K562 (cell line): Measurements from ENCODE around the gene AJM1. TPM values are rescaled to one million over a fixed set of nuclear protein-coding genes. Genes with fewer than 3 reads are reported as not detected.

Source experiments
- BCOR ChIP-seq: fragments of 450-650 bp; IDR thresholded peaks from 2 replicates; pipeline ENCODE4 v1.6.1; 2016
- BRCA1 ChIP-seq, 2 experiments: fragments of 450-650 bp in 1 of 2; sonication (generic) in 1 of 2; formaldehyde crosslinking in 1 of 2; IDR thresholded peaks; 2 replicates each; pipeline versions ENCODE4 v1.5.0 to v1.6.1; 2017 to 2020; ENCODE audit warnings: mild to moderate bottlenecking in 1 of 2, missing genetic modification reagents in 1 of 2
- CEBPG ChIP-seq, 3 experiments: fragments of 200-800 bp in 1 of 3; sonication (Bioruptor generic) in 1 of 3; sonication (generic) in 1 of 3; formaldehyde crosslinking in 1 of 3; IDR thresholded peaks in 2 of 3; conservative IDR thresholded peaks in 1 of 3; 2 replicates each; pipeline versions ENCODE4 v1.6.1 to v1.8.0; 2016 to 2022; ENCODE audit warnings: missing compliant biosample characterization in 2 of 3, missing genetic modification characterization in 2 of 3, mild to moderate bottlenecking in 1 of 3, missing genetic modification reagents in 1 of 3
- DACH1 ChIP-seq: fragments of 450-650 bp; IDR thresholded peaks from 2 replicates; pipeline ENCODE4 v1.6.1; 2018; ENCODE audit not compliant: partially characterized antibody
- MAFF ChIP-seq: IDR thresholded peaks from 2 replicates; pipeline ENCODE4 v1.6.1; 2012; ENCODE audit warnings: low read length, improper control_type of control experiment
- NFE2L1 ChIP-seq: fragments of 450-650 bp; IDR thresholded peaks from 2 replicates; pipeline ENCODE4 v1.6.1; 2016; ENCODE audit warnings: missing genetic modification characterization, low read depth, mild to moderate bottlenecking, missing compliant biosample characterization, moderate library complexity, borderline replicate concordance
- PML ChIP-seq: IDR thresholded peaks from 2 replicates; pipeline ENCODE4 v1.6.1; 2012; ENCODE audit warnings: low read length, inconsistent platforms
- RCOR1 ChIP-seq, 2 experiments: IDR thresholded peaks; 2 replicates each; pipeline ENCODE4 v1.6.1; 2012; ENCODE audit warnings: low read depth in 2 of 2, low read length in 2 of 2, borderline replicate concordance in 1 of 2, improper control_type of control experiment in 1 of 2
- TFAP4 ChIP-seq: sonication (generic); formaldehyde crosslinking; IDR thresholded peaks from 2 replicates; pipeline ENCODE4 v1.8.0; 2022; ENCODE audit warnings: missing genetic modification reagents, mild to moderate bottlenecking, moderate library complexity, borderline replicate concordance
- ZNF134 ChIP-seq: fragments of 250-450 bp; sonication (Bioruptor Pico); conservative IDR thresholded peaks from 2 replicates; pipeline ENCODE4 v1.4.0; 2020
- polyA plus RNA-seq, 8 experiments: library from polyadenylated mRNA; depleted of rRNA in 4 of 8; stranded (reverse) in 5 of 8; unstranded in 3 of 8; fragments of >200 nt; fragmentation: Nextera tagmentation in 2 of 8; fragmentation: Illumina TruSeq in 1 of 8; extraction: Ambion mirVana in 2 of 8; extraction: Trizol in 1 of 8; gene quantifications; 2 replicates each; pipeline versions ENCODE4 v1.2.1 to v1.2.3, GENCODE V29; 2011 to 2014; ENCODE audit warnings: inconsistent platforms in 1 of 8, missing spikeins in 1 of 8
- total RNA-seq, 7 experiments: library from RNA; depleted of rRNA in 6 of 7; stranded (reverse); fragments of >200 nt in 6 of 7; fragmentation: Illumina TruSeq in 2 of 7; extraction: Trizol in 2 of 7; gene quantifications; 2 replicates each; pipeline versions ENCODE4 v1.2.1 to v1.2.3, GENCODE V29; 2011 to 2021; ENCODE audit warnings: low replicate concordance in 1 of 7

Gene AJM1
- total and polyA plus RNA-seq, 9 of the 15 experiments (the other 6 are each of a cell fraction or from before 2014, with no cell fraction given), result 0.01 to 3.7 (median 0.65) TPM; not detected in 1

- TF ChIP-seq NFE2L1 (tag), result no peak
- no peak for TF ChIP-seq CEBPG (CRISPR knock-in tag; IDR thresholded peaks at IDR 0.05)
- TF ChIP-seq CEBPG (tag; conservative IDR thresholded peaks at IDR 0.05 in 1 of 2, IDR thresholded peaks at IDR 0.05 in 1 of 2), result no peak
- TF ChIP-seq ZNF134 (CRISPR knock-in tag), result no peak
- no peak for TF ChIP-seq BCOR
- no peak for TF ChIP-seq BRCA1 (IDR thresholded peaks at IDR 0.05)
- no peak for TF ChIP-seq BRCA1 (CRISPR knock-in tag; IDR thresholded peaks at IDR 0.05)
- TF ChIP-seq TFAP4, result 0 out of 2 replicates have a peak, but pooled peaks have one; percentile 25
- TF ChIP-seq MAFF, result no peak
- TF ChIP-seq PML, result no peak
- no peak for TF ChIP-seq RCOR1 (IDR thresholded peaks at IDR 0.05; ENCODE audit: borderline replicate concordance in 1 of 2, low read depth in 2 of 2, low read length in 2 of 2)
- TF ChIP-seq DACH1, result no peak
Observed at GRCh38 chr9:136852664-136853595, 10.7 kb downstream of the AJM1 start (continued).
